Activated CD4-positive, alpha-beta T cell treated with anti-CD3 and anti-CD28 coated beads, Interleukin-2, amount 10 ng/mL, durations not matched to agents 24 days and 14 days (primary cell): ENCODE measurements around the gene DNAH3. TPM values are rescaled to one million over a fixed set of nuclear protein-coding genes. Genes with fewer than 3 reads are reported as not detected.

Experiments used
- DNase-seq: peaks from one replicate; pipeline ENCODE4 v3.0.0; 2022
- H3K27ac Mint-ChIP-seq: one replicate; pipeline ENCODE4 v1.8.0; 2022; ENCODE audit warnings: mild to moderate bottlenecking, mixed read lengths
- H3K27me3 Mint-ChIP-seq: one replicate; pipeline ENCODE4 v1.8.0; 2022; ENCODE audit warnings: mixed read lengths
- H3K36me3 Mint-ChIP-seq: one replicate; pipeline ENCODE4 v1.8.0; 2022; ENCODE audit warnings: low read depth, mild to moderate bottlenecking, mixed read lengths
- H3K4me1 Mint-ChIP-seq: one replicate; pipeline ENCODE4 v1.8.0; 2021; ENCODE audit warnings: mixed read lengths
- H3K4me3 Mint-ChIP-seq: one replicate; pipeline ENCODE4 v1.8.0; 2022; ENCODE audit warnings: mild to moderate bottlenecking, moderate library complexity, mixed read lengths
- H3K9me3 Mint-ChIP-seq: one replicate; pipeline ENCODE4 v1.8.0; 2021; ENCODE audit warnings: mixed read lengths
- intact Hi-C: fragments of 100-400 bp; cut with micrococcal nuclease; formaldehyde crosslinking; loops from one replicate; pipeline ENCODE4 v1.15.1; 2023
- total RNA-seq: library from RNA; stranded (reverse); gene quantifications from 2 replicates; pipeline ENCODE4 v1.2.3, GENCODE V29; 2022

DNAH3 gene
- total RNA-seq, 1 donor from 2014 or later: not detected

DNA sequence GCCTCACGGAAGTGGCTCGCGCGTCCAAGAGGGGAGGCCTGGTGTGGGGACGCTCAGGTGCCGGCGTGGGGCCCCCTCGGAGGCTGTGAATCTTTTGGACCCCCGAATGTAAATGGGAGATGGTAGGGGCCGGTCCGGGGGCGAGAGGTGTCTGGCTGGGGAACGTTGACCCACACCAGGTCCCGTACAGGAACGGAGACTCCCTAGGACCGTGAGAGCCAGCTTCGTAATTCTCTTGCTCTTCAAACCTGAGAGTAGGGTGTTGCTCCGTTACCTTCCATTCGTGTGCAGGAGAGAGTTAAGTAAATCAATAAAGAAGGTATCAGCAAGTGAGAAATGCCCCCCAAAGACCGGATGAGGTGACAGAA lies 249.6 kb downstream of the DNAH3 start:
- no peaks in the 10 kb centered on the region for H3K27me3 Mint-ChIP-seq
- H3K27ac Mint-ChIP-seq: peak overlapping the region; percentile 96
- DNase-seq: no peak
- peaks cover 50% of the 10 kb centered on the region for H3K36me3 Mint-ChIP-seq
- peak overlapping the region; percentile 89 for H3K4me3 Mint-ChIP-seq
- H3K9me3 Mint-ChIP-seq: no peaks in the 10 kb centered on the region
- H3K4me1 Mint-ChIP-seq: peaks cover 73% of the 10 kb centered on the region
- intact Hi-C loops: loop anchor here (2.0 kb wide), 4 partner anchors 16 to 160 kb away; partner anchors contain the start of genes ERI2, REXO5 and THUMPD1

DNA sequence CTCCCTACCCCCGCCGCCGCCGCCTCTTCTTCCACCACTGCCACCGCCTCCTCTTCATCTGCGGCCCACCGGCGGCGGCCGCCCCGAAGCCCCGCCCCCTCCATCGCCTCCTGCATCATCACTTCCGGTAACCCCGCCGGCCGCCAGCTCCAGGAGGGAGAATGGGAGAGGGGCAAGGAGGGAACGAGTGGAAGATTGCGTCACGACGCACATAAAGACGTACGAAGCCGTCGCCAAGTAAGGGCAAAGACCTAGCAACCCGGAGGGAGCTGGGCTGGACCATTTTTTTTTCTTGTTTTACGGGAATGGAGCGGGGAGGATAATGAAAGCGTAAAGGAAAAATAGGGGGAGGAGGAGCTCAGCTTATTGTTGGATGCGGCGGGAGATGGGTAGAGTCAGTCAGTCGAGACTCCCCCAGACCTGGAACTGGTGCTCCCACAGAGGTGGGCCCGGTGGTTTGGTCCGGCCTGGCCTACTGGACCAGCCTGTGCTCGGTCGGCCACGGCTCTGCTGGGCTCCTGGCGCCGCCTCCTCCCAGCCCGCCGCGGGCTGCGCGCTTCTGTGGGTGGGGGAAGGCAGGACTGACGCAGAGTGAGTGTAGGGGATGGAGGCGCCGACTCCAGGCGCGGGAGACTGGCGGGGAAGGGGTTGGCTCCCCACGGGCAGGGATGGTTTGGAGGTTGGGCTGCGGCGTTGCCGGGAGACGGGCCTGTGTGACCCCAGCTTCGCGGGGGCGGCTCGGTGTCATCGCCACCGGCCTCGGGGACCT lies 250.2 kb downstream of the DNAH3 start, which contains the start of the genes DCUN1D3 and LYRM1:
TSS of gene DCUN1D3 (minus strand) at position 60 of the 769 bp plus-strand sequence. CDS start 37,820 bp downstream, outside the sequence.
TSS of gene LYRM1 (plus strand) at position 473 of the 769 bp plus-strand sequence. CDS start 14,785 bp downstream, outside the sequence.
- no peaks in the 10 kb centered on the region for H3K27me3 Mint-ChIP-seq
- H3K4me1 Mint-ChIP-seq: peaks cover 74% of the 10 kb centered on the region
- peak within 1 kb of the TSS; percentile 96 for H3K27ac Mint-ChIP-seq
- intact Hi-C loops: loop anchor here (1.0 to 2.0 kb wide), 6 partner anchors 11 to 160 kb away; partner anchors contain the start of genes ERI2, REXO5 and THUMPD1
- H3K4me3 Mint-ChIP-seq: peak within 1 kb of the TSS; percentile 89
- DNase-seq: peak; percentile 95
- peaks cover 50% of the 10 kb centered on the region for H3K36me3 Mint-ChIP-seq
- H3K9me3 Mint-ChIP-seq: no peaks in the 10 kb centered on the region

DNA sequence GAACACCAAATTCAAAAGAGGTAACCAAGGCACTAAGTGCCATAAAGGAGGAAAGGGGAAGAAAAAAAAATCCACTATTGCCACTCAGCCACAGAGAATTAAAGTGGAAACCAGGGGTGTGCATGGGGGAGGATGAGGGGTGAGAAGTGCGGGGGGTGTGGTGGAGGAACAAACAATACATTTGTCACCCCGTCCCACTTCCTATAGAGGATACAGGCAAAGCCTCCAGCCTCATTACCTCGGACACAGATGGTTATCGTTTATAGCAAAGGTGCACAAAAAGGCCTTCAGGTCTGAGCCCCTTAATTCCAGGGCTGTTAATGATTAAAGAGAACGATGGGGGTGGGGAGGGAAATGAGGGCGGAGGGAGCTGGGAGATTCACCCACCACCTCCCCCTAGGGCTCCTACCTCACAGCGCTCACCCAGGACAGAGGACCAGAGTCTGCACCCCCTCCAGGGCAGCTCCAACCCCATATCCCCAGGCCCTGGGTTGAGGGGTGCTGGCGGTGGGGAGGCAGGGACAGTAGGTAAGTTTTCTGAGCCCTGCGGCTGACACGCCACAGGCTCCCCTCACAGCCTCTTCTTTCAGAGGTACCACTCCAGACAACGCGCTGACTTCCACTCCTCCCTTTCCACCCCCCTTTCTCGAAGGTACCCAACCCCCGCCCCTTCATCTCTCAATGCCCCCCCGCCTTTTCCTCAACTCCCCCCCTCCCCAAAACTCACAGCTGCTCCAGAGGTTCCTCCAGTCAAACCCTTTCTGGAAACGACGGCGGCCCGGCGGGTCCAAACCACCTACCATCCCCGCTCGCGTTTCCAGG lies 251.0 kb downstream of the DNAH3 start:
- Mint-ChIP-seq H3K9me3 (no peaks in the 10 kb centered on the region), H3K27me3 (no peaks in the 10 kb centered on the region), H3K4me1 (peaks cover 69% of the 10 kb centered on the region), H3K27ac (peak overlapping the region; percentile 96), H3K4me3 (peak overlapping the region; percentile 89), H3K36me3 (peaks cover 52% of the 10 kb centered on the region)
- intact Hi-C loops: loop anchor here (1.0 to 2.0 kb wide), 6 partner anchors 12 to 159 kb away; partner anchors contain the start of genes ERI2, REXO5 and THUMPD1
- no peak for DNase-seq

DNA sequence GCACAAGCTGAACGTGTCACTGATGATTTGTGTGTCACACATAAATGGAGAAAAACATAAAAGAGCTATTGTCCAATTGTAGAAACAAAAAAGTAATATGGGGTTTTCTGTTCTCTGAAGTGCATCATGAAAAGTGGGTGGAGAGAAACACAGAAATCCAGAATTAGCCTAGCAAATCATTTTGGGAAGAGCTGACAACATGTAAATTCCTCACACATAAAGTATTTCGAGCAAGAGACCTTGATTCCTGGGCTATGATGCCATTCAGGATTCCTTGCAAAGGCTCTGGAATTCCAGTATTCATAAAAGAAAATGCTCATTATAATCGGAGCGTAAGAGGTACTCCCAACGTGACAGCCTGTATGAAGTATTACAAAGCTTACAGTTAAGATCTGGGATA lies 251.6 kb downstream of the DNAH3 start:
- peak overlapping the region; percentile 89 for H3K4me3 Mint-ChIP-seq
- H3K27me3 Mint-ChIP-seq: no peaks in the 10 kb centered on the region
- intact Hi-C loops: no loop called here
- no peak for DNase-seq
- H3K27ac Mint-ChIP-seq: peak overlapping the region; percentile 96
- peaks cover 63% of the 10 kb centered on the region for H3K4me1 Mint-ChIP-seq
- H3K9me3 Mint-ChIP-seq: no peaks in the 10 kb centered on the region
- peaks cover 49% of the 10 kb centered on the region for H3K36me3 Mint-ChIP-seq

DNA sequence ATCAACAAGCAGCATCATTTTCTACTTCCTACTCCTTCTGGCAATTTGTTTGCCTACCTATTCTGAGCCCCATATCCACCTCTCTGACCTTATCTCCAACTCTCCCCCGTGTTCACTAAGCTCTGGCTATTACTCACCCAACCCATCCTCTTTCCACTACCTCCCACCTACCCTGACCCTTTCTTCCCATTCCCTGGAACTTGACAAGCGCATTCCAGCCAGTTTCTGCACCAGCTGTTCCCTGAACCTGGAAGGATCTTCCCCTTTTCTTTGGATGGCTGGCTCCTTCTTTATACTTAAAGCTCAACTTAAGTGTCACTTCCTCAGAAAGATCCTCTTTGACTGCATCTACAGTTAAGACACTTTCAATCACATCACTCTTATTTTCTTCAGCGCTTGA lies 252.7 kb downstream of the DNAH3 start:
- Mint-ChIP-seq H3K9me3 (no peaks in the 10 kb centered on the region), H3K4me1 (peaks cover 54% of the 10 kb centered on the region), H3K4me3 (peak overlapping the region; percentile 89), H3K27me3 (no peaks in the 10 kb centered on the region), H3K36me3 (peaks cover 44% of the 10 kb centered on the region), H3K27ac (peak overlapping the region; percentile 96)
- intact Hi-C loops: no loop called here
- DNase-seq: no peak

DNA sequence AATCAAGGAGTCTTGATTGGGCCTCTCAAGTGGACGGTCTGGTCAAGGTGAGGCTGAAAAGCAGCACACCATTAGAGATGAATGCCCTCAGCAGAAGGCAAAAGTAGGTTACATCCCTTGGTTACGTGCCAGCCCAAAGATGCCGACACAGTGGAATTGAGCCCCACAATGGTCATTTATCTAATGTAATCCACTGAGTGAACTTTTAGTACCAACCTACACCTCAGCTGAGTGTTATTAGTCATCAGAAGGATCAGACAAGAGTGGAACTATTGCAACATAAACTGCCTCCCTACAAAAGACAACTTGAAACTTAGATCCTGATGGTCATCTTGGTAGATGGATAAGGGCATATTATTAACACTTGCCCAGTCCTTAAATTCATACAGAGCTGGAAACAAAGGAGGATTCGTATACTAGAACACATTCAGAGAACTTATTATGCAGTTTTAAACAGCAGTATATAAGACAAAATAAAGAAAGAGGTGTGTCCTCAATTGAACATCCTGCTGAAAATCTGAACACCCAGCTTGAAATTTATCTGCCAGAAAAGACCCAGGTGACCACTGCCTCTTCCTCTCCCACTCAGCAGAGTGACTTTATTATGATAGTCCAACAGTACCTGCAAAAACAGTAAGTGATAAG lies 253.3 kb downstream of the DNAH3 start:
- H3K4me1 Mint-ChIP-seq: peaks cover 52% of the 10 kb centered on the region
- DNase-seq: no peak
- H3K36me3 Mint-ChIP-seq: peaks cover 45% of the 10 kb centered on the region
- H3K27me3 Mint-ChIP-seq: no peaks in the 10 kb centered on the region
- H3K4me3 Mint-ChIP-seq: peak overlapping the region; percentile 89
- intact Hi-C loops: no loop called here
- no peaks in the 10 kb centered on the region for H3K9me3 Mint-ChIP-seq
- H3K27ac Mint-ChIP-seq: peak overlapping the region; percentile 96

DNA sequence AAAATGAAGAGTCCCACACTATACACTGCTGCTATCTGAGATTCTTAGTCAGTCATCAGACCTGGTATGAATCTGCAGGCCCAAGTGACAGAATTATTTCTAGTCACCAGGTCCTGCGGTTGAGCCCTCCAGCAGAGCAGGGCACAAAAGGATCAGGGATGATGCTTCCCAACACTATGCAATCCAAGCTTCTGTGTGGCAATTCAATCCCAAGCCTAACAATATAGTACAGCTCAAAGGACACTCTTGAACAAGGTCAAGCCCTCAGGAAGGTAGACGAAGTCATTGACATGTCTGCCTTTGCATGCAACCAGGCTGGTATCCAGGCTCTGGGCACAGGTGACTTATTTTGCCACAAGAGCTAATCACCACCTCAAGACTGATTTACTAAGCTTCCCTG lies 256.3 kb downstream of the DNAH3 start:
- no peak for DNase-seq
- H3K27me3 Mint-ChIP-seq: no peaks in the 10 kb centered on the region
- no peaks in the 10 kb centered on the region for H3K9me3 Mint-ChIP-seq
- intact Hi-C loops: no loop called here
- no peak overlapping the region for H3K27ac Mint-ChIP-seq
- peaks cover 46% of the 10 kb centered on the region for H3K4me1 Mint-ChIP-seq
- H3K36me3 Mint-ChIP-seq: peaks cover 45% of the 10 kb centered on the region
- H3K4me3 Mint-ChIP-seq: no peak overlapping the region

DNA sequence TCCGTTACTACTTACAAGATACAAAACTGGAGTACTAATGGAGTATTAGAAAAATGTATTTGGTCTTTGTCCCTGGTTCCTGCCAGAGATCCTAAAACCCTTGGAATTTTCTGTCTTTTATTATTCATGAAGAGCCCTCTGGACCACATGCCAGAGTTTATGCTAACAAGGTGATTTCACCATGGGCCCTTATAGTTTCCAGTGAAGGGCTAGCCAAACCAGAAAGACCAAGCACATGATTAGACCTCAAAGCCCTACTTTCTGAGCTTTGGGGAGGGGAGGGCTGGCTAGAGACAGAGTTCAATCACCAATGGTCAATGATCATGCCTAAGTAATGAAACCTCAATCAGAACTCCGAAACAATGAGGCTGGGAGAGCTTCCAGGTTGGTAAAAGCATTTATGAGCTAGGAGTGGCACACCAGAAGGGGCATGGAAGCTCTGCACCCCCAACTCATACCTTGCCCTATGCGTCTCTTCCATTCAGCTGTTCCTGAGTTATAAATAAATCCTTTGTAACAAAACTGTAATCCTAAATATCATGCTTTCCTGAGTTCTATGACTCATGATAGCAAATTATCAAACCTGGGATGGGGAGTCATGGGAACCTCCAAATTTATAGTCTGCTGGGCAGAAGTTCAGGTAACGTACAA lies 260.9 kb downstream of the DNAH3 start:
- Mint-ChIP-seq H3K4me1 (peaks cover 30% of the 10 kb centered on the region), H3K4me3 (no peak overlapping the region), H3K27ac (no peak overlapping the region), H3K36me3 (peaks cover 42% of the 10 kb centered on the region), H3K9me3 (peaks cover 3% of the 10 kb centered on the region), H3K27me3 (no peaks in the 10 kb centered on the region)
- DNase-seq: no peak
- intact Hi-C loops: no loop called here

DNA sequence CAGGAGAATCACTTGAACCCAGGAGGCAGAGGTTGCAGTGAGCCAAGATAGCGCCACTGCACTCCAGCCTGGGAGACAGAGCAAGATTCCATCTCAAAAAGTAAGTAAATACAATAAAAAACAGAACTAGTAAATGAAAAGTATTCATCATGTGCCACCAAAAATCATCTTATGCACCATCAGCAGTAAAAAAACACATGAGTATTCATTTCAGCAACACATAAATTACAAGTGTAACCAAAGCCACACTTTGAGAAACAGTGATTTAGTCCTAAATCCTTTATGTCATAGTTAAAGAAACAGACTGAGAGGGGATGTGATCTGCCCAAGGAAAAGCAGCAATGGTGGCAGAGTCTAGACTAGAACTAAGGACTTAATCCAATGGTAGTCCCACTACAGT lies 263.4 kb downstream of the DNAH3 start:
- Mint-ChIP-seq H3K27me3 (no peaks in the 10 kb centered on the region), H3K36me3 (peaks cover 40% of the 10 kb centered on the region), H3K27ac (no peak overlapping the region), H3K4me1 (peaks cover 32% of the 10 kb centered on the region), H3K9me3 (peaks cover 3% of the 10 kb centered on the region), H3K4me3 (no peak overlapping the region)
- DNase-seq: no peak
- intact Hi-C loops: no loop called here

DNA sequence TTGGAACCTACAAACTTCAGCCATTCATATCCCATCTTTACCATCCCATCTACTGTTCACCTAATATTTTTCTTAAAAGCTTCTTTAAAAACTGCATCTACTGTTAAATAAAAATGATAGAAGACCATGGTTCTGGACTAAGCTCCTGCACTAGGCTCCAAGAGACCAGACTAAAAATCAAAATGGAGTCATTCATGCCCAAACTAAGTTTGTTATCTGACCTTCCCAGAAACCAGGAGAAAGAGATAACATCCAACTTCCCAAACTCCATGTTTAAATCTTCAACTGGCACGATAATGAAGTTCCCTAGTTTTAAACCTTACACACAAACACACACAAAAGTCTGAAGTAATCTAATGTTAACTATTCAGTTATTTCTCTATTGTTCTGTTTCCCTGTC lies 264.3 kb downstream of the DNAH3 start:
- intact Hi-C loops: no loop called here
- peaks cover 3% of the 10 kb centered on the region for H3K9me3 Mint-ChIP-seq
- no peak overlapping the region for H3K27ac Mint-ChIP-seq
- H3K4me3 Mint-ChIP-seq: no peak overlapping the region
- H3K27me3 Mint-ChIP-seq: no peaks in the 10 kb centered on the region
- peaks cover 32% of the 10 kb centered on the region for H3K4me1 Mint-ChIP-seq
- peaks cover 32% of the 10 kb centered on the region for H3K36me3 Mint-ChIP-seq
- DNase-seq: no peak

DNA sequence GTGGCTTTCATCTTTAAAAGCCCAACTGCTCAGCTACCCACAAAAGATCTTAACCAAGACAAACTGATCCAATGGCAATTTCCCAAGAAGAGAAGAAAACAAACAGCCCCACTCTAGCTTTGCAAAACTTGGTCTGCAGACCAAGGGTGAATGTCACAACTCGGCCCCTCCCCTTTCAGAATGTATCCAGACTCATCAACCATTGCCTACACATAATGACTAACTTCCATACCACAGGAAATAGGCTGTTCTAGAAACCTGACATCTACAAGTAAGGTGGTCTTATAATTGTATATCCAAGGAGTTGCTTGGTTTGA lies 266.4 kb downstream of the DNAH3 start:
- peaks cover 29% of the 10 kb centered on the region for H3K36me3 Mint-ChIP-seq
- H3K4me1 Mint-ChIP-seq: peaks cover 36% of the 10 kb centered on the region
- H3K4me3 Mint-ChIP-seq: peak overlapping the region; percentile 1
- H3K27ac Mint-ChIP-seq: peak overlapping the region; percentile 22
- intact Hi-C loops: loop anchor here (1.0 to 2.0 kb wide), 2 partner anchors 10 to 17 kb away; partner anchors contain the start of genes DCUN1D3 and LYRM1
- DNase-seq: peak; percentile 68
- H3K27me3 Mint-ChIP-seq: no peaks in the 10 kb centered on the region
- peaks cover 3% of the 10 kb centered on the region for H3K9me3 Mint-ChIP-seq

DNA sequence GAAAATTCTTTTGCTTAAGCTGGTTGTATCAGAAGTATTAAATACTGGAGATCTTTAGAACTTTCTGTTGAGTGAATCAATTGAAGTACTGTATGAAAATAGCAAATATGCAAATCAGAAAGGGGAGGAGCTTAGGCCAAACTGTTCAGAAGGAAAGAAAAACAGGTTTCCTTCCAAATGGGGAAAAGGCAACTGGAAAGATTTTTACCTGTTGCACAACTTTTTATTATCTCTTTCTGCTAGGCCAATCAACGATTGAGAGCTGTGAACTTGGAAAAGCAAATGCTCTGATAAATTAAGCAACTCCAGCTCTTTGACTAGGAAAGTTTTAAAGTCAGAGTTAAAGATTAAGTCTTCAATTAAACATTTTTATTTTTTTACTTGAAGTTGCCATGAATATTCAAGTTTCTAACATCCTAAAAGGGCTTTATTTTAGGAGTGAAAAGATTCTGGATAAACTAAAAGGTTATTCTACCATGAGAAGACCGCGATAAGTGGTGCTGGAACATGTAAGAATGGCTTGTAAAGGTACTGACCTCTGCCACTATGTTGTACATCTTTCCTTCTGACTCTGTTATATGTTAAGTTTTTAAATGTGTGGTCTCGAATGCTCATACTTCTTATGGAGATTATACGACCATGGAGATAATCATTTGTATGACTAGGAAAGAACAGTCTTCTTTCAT lies 266.9 kb downstream of the DNAH3 start:
- Mint-ChIP-seq H3K27ac (peak overlapping the region; percentile 22), H3K4me1 (peaks cover 41% of the 10 kb centered on the region), H3K36me3 (peaks cover 30% of the 10 kb centered on the region), H3K27me3 (no peaks in the 10 kb centered on the region), H3K4me3 (peak overlapping the region; percentile 1), H3K9me3 (peaks cover 3% of the 10 kb centered on the region)
- DNase-seq: no peak
- intact Hi-C loops: loop anchor here (1.0 to 2.0 kb wide), 2 partner anchors 9 to 17 kb away; partner anchors contain the start of genes DCUN1D3 and LYRM1
